Ishikawa (cell line): Measurements from ENCODE around the gene AKNA.

ENCODE experiments used
- CEBPB ChIP-seq: IDR thresholded peaks from 2 replicates; pipeline ENCODE4 v1.6.1; 2012
- CREB1 ChIP-seq: IDR thresholded peaks from 2 replicates; pipeline ENCODE4 v1.6.1; 2012; ENCODE audit warnings: low read depth
- EGR1 ChIP-seq: IDR thresholded peaks from 2 replicates; pipeline ENCODE4 v1.6.1; 2012
- EP300 ChIP-seq: IDR thresholded peaks from 2 replicates; pipeline ENCODE4 v1.6.1; 2012; ENCODE audit warnings: borderline replicate concordance
- FOXM1 ChIP-seq: IDR thresholded peaks from 2 replicates; pipeline ENCODE4 v1.6.1; 2012; ENCODE audit warnings: low read depth, borderline replicate concordance
- NFIC ChIP-seq: IDR thresholded peaks from 2 replicates; pipeline ENCODE4 v1.6.1; 2012
- RAD21 ChIP-seq: IDR thresholded peaks from 2 replicates; pipeline ENCODE4 v1.6.1; 2012; ENCODE audit warnings: low read depth
- TAF1 ChIP-seq: IDR thresholded peaks from 2 replicates; pipeline ENCODE4 v1.6.1; 2012; ENCODE audit warnings: low read depth, mild to moderate bottlenecking
- TCF12 ChIP-seq: IDR thresholded peaks from 2 replicates; pipeline ENCODE4 v1.6.1; 2012; ENCODE audit warnings: low read depth
- TEAD4 ChIP-seq: IDR thresholded peaks from 2 replicates; pipeline ENCODE4 v1.6.1; 2012
- YY1 ChIP-seq: IDR thresholded peaks from 2 replicates; pipeline ENCODE4 v1.6.1; 2012; ENCODE audit warnings: low read depth
- ZBTB7A ChIP-seq: IDR thresholded peaks from 2 replicates; pipeline ENCODE4 v1.6.1; 2012; ENCODE audit warnings: low read depth
- TF ChIP-seq, protein P1 (sequence below): IDR thresholded peaks from 2 replicates; pipeline ENCODE4 v1.6.1; 2012; ENCODE audit warnings: low read depth, mild to moderate bottlenecking
- TF ChIP-seq, protein P2 (sequence below): IDR thresholded peaks from 2 replicates; pipeline ENCODE4 v1.6.1; 2012
- TF ChIP-seq, protein P3 (sequence below): IDR thresholded peaks from 2 replicates; pipeline ENCODE4 v1.6.1; 2012

Gene AKNA

DNA sequence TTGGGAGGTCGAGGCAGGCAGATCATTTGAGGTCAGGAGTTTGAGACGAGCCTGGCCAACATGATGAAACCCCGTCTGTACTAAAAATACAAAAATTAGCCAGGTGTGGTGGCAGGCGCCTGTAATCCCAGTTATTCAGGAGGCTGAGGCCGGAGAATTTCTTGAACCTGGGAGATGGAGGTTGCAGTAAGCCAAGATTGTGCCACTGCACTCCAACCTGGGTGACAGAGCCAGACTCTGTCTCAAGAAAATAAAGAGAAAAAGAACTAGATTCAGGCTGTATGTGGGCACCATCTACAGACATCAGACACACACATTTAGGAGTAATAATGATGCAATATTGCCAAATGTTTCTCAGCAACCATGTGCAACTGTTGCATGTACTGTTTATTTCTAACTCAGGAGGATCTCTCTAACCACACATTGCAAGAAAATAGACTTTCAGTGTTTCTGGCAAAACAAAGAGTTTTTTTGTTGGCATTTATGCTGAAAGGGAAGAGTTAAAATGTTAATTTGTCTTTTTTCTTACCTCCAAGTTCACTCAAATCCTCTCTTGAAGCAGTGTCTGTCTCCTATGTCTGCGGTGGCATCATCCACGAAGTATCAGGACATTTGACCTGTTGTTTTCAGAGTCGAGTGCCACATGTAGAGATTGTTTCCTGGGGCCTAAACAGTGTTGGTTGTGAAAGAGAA is 70.0 kb downstream of the AKNA start:
- no peak for TF ChIP-seq ZBTB7A
- TF ChIP-seq, protein P1, sequence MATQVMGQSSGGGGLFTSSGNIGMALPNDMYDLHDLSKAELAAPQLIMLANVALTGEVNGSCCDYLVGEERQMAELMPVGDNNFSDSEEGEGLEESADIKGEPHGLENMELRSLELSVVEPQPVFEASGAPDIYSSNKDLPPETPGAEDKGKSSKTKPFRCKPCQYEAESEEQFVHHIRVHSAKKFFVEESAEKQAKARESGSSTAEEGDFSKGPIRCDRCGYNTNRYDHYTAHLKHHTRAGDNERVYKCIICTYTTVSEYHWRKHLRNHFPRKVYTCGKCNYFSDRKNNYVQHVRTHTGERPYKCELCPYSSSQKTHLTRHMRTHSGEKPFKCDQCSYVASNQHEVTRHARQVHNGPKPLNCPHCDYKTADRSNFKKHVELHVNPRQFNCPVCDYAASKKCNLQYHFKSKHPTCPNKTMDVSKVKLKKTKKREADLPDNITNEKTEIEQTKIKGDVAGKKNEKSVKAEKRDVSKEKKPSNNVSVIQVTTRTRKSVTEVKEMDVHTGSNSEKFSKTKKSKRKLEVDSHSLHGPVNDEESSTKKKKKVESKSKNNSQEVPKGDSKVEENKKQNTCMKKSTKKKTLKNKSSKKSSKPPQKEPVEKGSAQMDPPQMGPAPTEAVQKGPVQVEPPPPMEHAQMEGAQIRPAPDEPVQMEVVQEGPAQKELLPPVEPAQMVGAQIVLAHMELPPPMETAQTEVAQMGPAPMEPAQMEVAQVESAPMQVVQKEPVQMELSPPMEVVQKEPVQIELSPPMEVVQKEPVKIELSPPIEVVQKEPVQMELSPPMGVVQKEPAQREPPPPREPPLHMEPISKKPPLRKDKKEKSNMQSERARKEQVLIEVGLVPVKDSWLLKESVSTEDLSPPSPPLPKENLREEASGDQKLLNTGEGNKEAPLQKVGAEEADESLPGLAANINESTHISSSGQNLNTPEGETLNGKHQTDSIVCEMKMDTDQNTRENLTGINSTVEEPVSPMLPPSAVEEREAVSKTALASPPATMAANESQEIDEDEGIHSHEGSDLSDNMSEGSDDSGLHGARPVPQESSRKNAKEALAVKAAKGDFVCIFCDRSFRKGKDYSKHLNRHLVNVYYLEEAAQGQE, result no peak
- peak; percentile 41; the same call in 1 of the 2 replicates for TF ChIP-seq CEBPB
- TF ChIP-seq, protein P2, sequence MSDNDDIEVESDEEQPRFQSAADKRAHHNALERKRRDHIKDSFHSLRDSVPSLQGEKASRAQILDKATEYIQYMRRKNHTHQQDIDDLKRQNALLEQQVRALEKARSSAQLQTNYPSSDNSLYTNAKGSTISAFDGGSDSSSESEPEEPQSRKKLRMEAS, result 0 out of 2 replicates have a peak, but pooled peaks have one; percentile 22
- no peak for TF ChIP-seq EGR1
- TF ChIP-seq RAD21, result no peak
- TF ChIP-seq TAF1, result no peak

DNA sequence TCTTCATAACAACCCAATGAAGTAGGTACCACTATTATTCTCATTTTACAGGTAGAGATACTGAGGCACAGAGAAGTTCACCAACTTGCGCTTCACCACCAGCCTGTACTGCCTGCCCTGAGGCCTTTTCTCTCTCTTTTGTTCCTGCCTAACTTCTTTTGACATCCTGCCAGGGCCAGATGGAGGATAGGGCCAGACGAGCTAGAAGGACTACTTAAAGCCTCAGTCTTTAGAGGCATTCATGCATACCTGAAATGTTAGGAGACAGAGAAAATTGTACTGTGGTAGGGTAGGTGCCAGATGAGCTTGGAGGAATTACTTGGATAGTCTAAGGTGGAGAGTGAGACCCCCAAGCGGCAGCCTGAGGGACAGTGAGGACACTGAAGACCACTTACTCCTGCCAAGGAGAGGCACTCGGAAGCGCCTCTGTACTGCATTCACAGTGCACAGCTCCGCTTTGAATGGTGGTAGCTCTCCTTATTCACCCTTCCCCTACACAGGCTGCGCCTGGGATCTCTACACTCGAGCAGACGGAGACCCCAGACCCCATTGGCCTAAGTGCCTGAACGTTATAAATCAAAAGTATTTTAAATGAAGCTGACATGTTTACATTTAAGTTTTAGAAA is 71.1 kb downstream of the AKNA start:
- TF ChIP-seq TEAD4, result 0 out of 2 replicates have a peak, but pooled peaks have one; percentile 15
- TF ChIP-seq, protein P1, result no peak
- 0 out of 2 replicates have a peak, but pooled peaks have one; percentile 44 for TF ChIP-seq NFIC

DNA sequence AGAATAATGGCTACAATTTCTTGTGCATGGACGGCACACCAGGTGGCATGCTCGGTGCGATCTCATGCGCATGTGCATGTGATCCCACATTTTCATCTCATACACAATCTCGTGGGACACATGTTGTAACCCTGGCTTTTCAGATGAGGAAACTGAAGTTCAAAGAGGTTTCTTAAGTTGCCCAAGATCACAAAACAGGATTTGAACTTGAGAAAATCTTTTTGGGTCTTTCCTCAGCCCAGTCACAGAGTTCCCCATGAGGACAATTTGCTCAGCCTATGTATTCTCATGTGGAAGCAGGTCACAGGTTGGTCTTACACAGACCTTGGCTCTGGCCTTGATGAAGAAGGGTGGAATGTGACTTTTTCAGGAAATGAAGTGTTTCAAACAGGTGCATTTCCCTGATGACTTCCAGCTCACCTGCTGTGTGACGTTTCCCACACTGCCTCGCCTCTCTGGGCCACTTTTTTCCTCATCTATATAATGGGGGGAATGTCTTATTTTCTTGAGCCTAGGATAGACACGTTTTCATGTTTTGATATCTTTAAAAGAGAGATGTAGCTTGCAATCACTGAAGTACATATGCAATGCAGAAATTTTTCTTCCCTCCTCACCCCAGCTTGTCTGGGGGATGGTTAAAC is 71.9 kb downstream of the AKNA start:
- no peak for TF ChIP-seq NFIC

DNA sequence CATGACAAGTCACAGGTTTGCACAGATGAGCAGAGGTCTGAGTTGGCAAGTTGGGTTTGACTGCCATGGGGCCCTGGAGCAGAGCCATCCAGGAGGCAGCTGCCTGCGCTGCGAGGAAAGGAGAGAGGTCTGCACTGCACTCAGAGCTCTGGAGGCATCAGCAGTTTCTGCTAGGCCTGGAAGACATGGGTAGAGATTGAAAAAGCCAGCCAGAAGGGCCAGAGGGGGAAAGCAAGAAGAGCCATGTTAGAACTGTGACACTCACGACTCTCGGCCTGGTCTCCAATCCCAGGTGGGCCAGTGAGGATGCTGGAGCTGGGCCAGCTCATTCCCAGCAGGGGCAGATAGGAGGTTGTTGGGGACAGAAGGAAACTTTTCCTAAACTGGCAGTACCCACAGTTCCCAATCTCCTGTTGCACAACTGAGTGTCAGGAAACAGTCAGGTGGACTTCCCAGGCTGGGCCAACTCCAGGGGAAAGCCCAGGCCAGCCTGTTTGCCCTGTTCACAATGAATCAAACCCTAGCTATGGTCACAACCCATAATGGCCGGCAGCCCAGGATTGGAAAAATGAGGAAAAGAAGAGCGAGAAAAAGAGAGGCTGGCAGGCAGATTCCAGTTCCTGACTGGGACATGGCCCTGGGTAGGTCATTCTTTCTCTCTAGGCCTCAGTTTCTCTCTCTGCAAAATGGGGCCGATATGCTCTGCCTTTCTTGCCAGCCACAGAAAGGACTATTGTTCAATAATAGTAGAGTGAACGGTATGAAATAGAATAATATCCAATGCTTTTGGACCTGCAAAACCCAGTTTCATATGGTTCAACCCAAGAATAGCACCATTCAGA is 72.7 kb downstream of the AKNA start:
- TF ChIP-seq TEAD4 (no peak), CEBPB (no peak), EGR1 (no peak), EP300 (no peak), FOXM1 (no peak), CREB1 (no peak), TAF1 (no peak), YY1 (no peak), ZBTB7A (no peak), RAD21 (no peak), TCF12 (no peak), NFIC (no peak)
- TF ChIP-seq, protein P3, sequence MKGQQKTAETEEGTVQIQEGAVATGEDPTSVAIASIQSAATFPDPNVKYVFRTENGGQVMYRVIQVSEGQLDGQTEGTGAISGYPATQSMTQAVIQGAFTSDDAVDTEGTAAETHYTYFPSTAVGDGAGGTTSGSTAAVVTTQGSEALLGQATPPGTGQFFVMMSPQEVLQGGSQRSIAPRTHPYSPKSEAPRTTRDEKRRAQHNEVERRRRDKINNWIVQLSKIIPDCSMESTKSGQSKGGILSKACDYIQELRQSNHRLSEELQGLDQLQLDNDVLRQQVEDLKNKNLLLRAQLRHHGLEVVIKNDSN, result no peak
- TF ChIP-seq, protein P1, result no peak
- TF ChIP-seq, protein P2, result no peak
